Measurements from ENCODE around the gene ADIPOQ. TPM values are rescaled to one million over a fixed set of nuclear protein-coding genes. Genes with fewer than 3 reads are reported as not detected.

The ADIPOQ gene
- total RNA-seq, 1 experiment from 2014 or later = not detected

GRCh38 chr3:186875708-186876107, 33.2 kb downstream of the ADIPOQ start:
- POLR2A ChIA-PET = no interaction called here
- no TSS peak for BruUV-seq (replicated peaks)
- H3K27me3 Mint-ChIP-seq (ENCODE audit: insufficient read depth, unreplicated experiment) = no peaks in the 10 kb centered on the region
- intact Hi-C loops (cut with micrococcal nuclease) = no loop called here
- H3K4me1 Mint-ChIP-seq (ENCODE audit: insufficient read depth, unreplicated experiment) = no peaks in the 10 kb centered on the region
- DNase-seq (ENCODE audit: unreplicated experiment) = no peak
- no peaks in the 10 kb centered on the region for H3K9me3 Mint-ChIP-seq (ENCODE audit: unreplicated experiment)
- H3K36me3 Mint-ChIP-seq (ENCODE audit: insufficient read depth, unreplicated experiment) = no peaks in the 10 kb centered on the region
- no peak for TF ChIP-seq CTCF (IDR thresholded peaks at IDR 0.05; ENCODE audit: unreplicated experiment)
- H3K27ac Mint-ChIP-seq (ENCODE audit: low read depth, unreplicated experiment) = no peak overlapping the region
- CTCF ChIA-PET = no interaction called here
- H3K4me3 Mint-ChIP-seq (ENCODE audit: unreplicated experiment) = no peak overlapping the region

GRCh38 chr3:186879781-186880180, 37.3 kb downstream of the ADIPOQ start:
- ChIA-PET POLR2A (no interaction called here), CTCF (interaction anchor here (0.5 to 0.8 kb wide), 2 partner anchors 10 to 43 kb away, joined by 3 read pairs; no protein-coding TSS in a partner anchor)
- intact Hi-C loops (cut with micrococcal nuclease) = loop anchor here (5.0 kb wide), 1 partner anchor 53 kb away; the partner anchor contains the start of gene ST6GAL1
- DNase-seq (ENCODE audit: unreplicated experiment) = no peak
- Mint-ChIP-seq H3K4me1 (ENCODE audit: insufficient read depth, unreplicated experiment) (peaks cover 11% of the 10 kb centered on the region), H3K9me3 (ENCODE audit: unreplicated experiment) (no peaks in the 10 kb centered on the region), H3K4me3 (ENCODE audit: unreplicated experiment) (no peak overlapping the region), H3K27me3 (ENCODE audit: insufficient read depth, unreplicated experiment) (no peaks in the 10 kb centered on the region), H3K36me3 (ENCODE audit: insufficient read depth, unreplicated experiment) (no peaks in the 10 kb centered on the region), H3K27ac (ENCODE audit: low read depth, unreplicated experiment) (no peak overlapping the region)
- TF ChIP-seq CTCF (IDR thresholded peaks at IDR 0.05; ENCODE audit: unreplicated experiment) = no peak
- no TSS peak for BruUV-seq (replicated peaks)

DNA sequence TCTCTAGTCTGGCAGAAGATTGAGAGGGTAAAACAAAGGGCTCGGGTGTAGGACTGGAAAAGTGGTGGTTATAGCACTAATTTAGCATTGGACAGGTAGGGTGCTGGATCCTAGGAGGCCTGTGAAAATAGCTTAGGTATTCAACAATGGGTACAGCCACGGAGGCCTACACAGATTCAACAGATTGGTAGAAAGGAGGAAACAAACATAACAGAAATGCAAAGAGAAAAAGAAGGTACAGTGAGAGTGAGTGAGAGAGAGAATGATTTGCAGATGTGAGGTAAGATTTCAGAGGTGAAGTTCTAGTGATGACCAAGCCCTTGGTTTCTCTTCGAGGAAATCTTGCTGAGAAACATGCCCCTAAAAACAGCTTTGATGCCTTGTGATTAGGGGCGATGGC, 37.9 kb downstream of the ADIPOQ start:
- no peaks in the 10 kb centered on the region for H3K9me3 Mint-ChIP-seq (ENCODE audit: unreplicated experiment)
- DNase-seq (ENCODE audit: unreplicated experiment) = no peak
- H3K27ac Mint-ChIP-seq (ENCODE audit: low read depth, unreplicated experiment) = no peak overlapping the region
- H3K36me3 Mint-ChIP-seq (ENCODE audit: insufficient read depth, unreplicated experiment) = no peaks in the 10 kb centered on the region
- intact Hi-C loops (cut with micrococcal nuclease) = loop anchor here (5.0 kb wide), 1 partner anchor 52 kb away; the partner anchor contains the start of gene ST6GAL1
- peaks cover 11% of the 10 kb centered on the region for H3K4me1 Mint-ChIP-seq (ENCODE audit: insufficient read depth, unreplicated experiment)
- H3K27me3 Mint-ChIP-seq (ENCODE audit: insufficient read depth, unreplicated experiment) = no peaks in the 10 kb centered on the region
- no TSS peak for BruUV-seq (replicated peaks)
- no peak overlapping the region for H3K4me3 Mint-ChIP-seq (ENCODE audit: unreplicated experiment)
- TF ChIP-seq CTCF (IDR thresholded peaks at IDR 0.05; ENCODE audit: unreplicated experiment) = no peak
- CTCF ChIA-PET = interaction anchor here (0.5 to 3.0 kb wide), 3 partner anchors 11 to 42 kb away, joined by 3 to 8 read pairs (median 3); no protein-coding TSS in a partner anchor
- POLR2A ChIA-PET = interaction anchor here (1.4 kb wide), 1 partner anchor 19 kb away, joined by 5 read pairs; no protein-coding TSS in a partner anchor

DNA sequence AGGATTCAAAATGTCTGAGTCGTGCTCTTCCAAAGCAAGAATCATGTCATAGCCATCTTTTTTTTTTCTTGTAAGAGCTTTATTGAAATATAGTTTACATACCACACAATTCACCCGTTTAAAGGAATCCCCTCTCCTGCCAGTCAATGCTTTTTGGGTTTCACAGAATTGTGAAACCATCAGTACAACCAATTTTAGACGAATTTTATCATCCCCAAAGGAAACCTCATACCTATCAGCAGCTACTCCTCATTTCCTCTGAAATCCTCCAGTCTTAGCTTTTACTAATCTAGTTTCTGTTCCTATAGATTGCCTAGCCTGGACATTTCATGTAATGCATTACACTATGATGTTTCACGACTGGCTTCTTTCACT, 39.6 kb downstream of the ADIPOQ start:
- H3K9me3 Mint-ChIP-seq (ENCODE audit: unreplicated experiment) = no peaks in the 10 kb centered on the region
- no peak overlapping the region for H3K4me3 Mint-ChIP-seq (ENCODE audit: unreplicated experiment)
- BruUV-seq (replicated peaks) = no TSS peak
- H3K27ac Mint-ChIP-seq (ENCODE audit: low read depth, unreplicated experiment) = no peak overlapping the region
- intact Hi-C loops (cut with micrococcal nuclease) = loop anchor here (5.0 kb wide), 1 partner anchor 50 kb away; the partner anchor contains the start of gene ST6GAL1
- DNase-seq (ENCODE audit: unreplicated experiment) = no peak
- no peak for TF ChIP-seq CTCF (IDR thresholded peaks at IDR 0.05; ENCODE audit: unreplicated experiment)
- ChIA-PET POLR2A (interaction anchor here (0.7 kb wide), 1 partner anchor 224 kb away, joined by 3 read pairs; no protein-coding TSS in a partner anchor), CTCF (interaction anchor here (3.0 kb wide), 1 partner anchor 33 kb away, joined by 8 read pairs; no protein-coding TSS in a partner anchor)
- no peaks in the 10 kb centered on the region for H3K27me3 Mint-ChIP-seq (ENCODE audit: insufficient read depth, unreplicated experiment)
- no peaks in the 10 kb centered on the region for H3K36me3 Mint-ChIP-seq (ENCODE audit: insufficient read depth, unreplicated experiment)
- peaks cover 11% of the 10 kb centered on the region for H3K4me1 Mint-ChIP-seq (ENCODE audit: insufficient read depth, unreplicated experiment)

All from MCF 10A (cell line).